Hepatocyte (in vitro differentiated cells): ENCODE data around the gene GRID1. TPM values are rescaled to one million over a fixed set of nuclear protein-coding genes. Genes with fewer than 3 reads are reported as not detected.

Experiments used
- DNase-seq: peaks from one replicate; pipeline ENCODE4 v3.0.0-alpha.2; 2016; ENCODE audit warnings: low spot score
- H2AFZ ChIP-seq: fragments of 200-600 bp; sonication (generic); 2 replicates; pipeline ENCODE4 v1.6.0; 2016; ENCODE audit warnings: antibody characterized with exemption, mild to moderate bottlenecking
- H3K27ac ChIP-seq: fragments of 200-600 bp; sonication (generic); 2 replicates; pipeline ENCODE4 v1.5.1; 2016; ENCODE audit warnings: mild to moderate bottlenecking
- H3K27me3 ChIP-seq: fragments of 200-600 bp; sonication (generic); 2 replicates; pipeline ENCODE4 v1.6.1; 2016
- H3K36me3 ChIP-seq: fragments of 200-600 bp; sonication (generic); replicated peaks from 2 replicates; pipeline ENCODE4 v1.5.1; 2016; ENCODE audit warnings: low read depth; ENCODE audit not compliant: insufficient read depth
- H3K4me1 ChIP-seq: fragments of 200-600 bp; sonication (generic); 2 replicates; pipeline ENCODE4 v1.5.1; 2016; ENCODE audit warnings: mild to moderate bottlenecking, moderate library complexity; ENCODE audit not compliant: insufficient read depth
- H3K4me2 ChIP-seq: fragments of 200-600 bp; sonication (generic); 2 replicates; pipeline ENCODE4 v1.6.0; 2016
- H3K4me3 ChIP-seq: fragments of 200-600 bp; sonication (generic); 2 replicates; pipeline ENCODE4 v1.5.1; 2016; ENCODE audit warnings: mild to moderate bottlenecking
- H3K79me2 ChIP-seq: fragments of 200-600 bp; sonication (generic); 2 replicates; pipeline ENCODE4 v1.6.0; 2017; ENCODE audit warnings: mild to moderate bottlenecking
- H3K9me2 ChIP-seq: fragments of 200-600 bp; sonication (generic); replicated peaks from 2 replicates; pipeline ENCODE4 v1.6.0; 2017; ENCODE audit warnings: mild to moderate bottlenecking; ENCODE audit not compliant: insufficient read depth
- H3K9me3 ChIP-seq: fragments of 200-600 bp; sonication (generic); 2 replicates; pipeline ENCODE4 v1.5.1; 2016; ENCODE audit warnings: low read depth, mild to moderate bottlenecking
- H4K20me1 ChIP-seq: fragments of 200-600 bp; sonication (generic); 2 replicates; pipeline ENCODE4 v1.6.0; 2016; ENCODE audit warnings: mild to moderate bottlenecking; ENCODE audit not compliant: insufficient read depth, poor library complexity, severe bottlenecking
- EZH2 ChIP-seq: fragments of 200-600 bp; sonication (generic); IDR thresholded peaks from 2 replicates; pipeline ENCODE4 v1.6.1; 2016; ENCODE audit warnings: antibody characterized with exemption, mild to moderate bottlenecking, borderline replicate concordance
- EZH2phosphoT487 ChIP-seq: fragments of 200-600 bp; sonication (generic); IDR thresholded peaks from one replicate; pipeline ENCODE4 v1.6.1; 2018; ENCODE audit warnings: antibody characterized with exemption, mild to moderate bottlenecking, low read depth, moderate library complexity; ENCODE audit not compliant: unreplicated experiment, severe bottlenecking
- WGBS: methylation state at CpG from one replicate; pipeline ENCODE4 v1.1.6; 2016; ENCODE audit warnings: low lambda C conversion rate; ENCODE audit errors: missing lambda C conversion rate; 5-methylcytosine and 5-hydroxymethylcytosine counted together
- polyA plus RNA-seq: library from polyadenylated mRNA; unstranded; fragments of >200 nt; fragmentation: Nextera tagmentation; extraction: Ambion mirVana; gene quantifications from 2 replicates; pipeline ENCODE4 v1.2.1, GENCODE V29; 2016
- total RNA-seq: library from RNA; depleted of rRNA; stranded (reverse); fragments of >200 nt; gene quantifications from 2 replicates; pipeline ENCODE4 v1.2.3, GENCODE V29; 2014
- TF ChIP-seq, protein P1 (sequence below): fragments of 200-600 bp; sonication (generic); IDR thresholded peaks from 2 replicates; pipeline ENCODE4 v1.5.1; 2016; ENCODE audit warnings: antibody characterized with exemption, mild to moderate bottlenecking; ENCODE audit not compliant: poor library complexity

Gene GRID1
- total and polyA plus RNA-seq, 2 experiments from 2014 or later, result 0.07 to 0.37 TPM

- H3K36me3 ChIP-seq, result no peaks in the 10 kb centered on the region
- no peak overlapping the region for H3K27ac ChIP-seq
- 91% methylated on average over 6 of the region's 6 CpGs for WGBS
- no peaks in the 10 kb centered on the region for H3K9me2 ChIP-seq
- no peaks in the 10 kb centered on the region for H3K27me3 ChIP-seq
- H3K4me3 ChIP-seq, result no peak overlapping the region
- no peak overlapping the region for H2AFZ ChIP-seq
- H3K4me1 ChIP-seq, result no peaks in the 10 kb centered on the region
- H3K4me2 ChIP-seq, result no peak overlapping the region
- TF ChIP-seq EZH2 (no peak), EZH2phosphoT487 (no peak)
- TF ChIP-seq, protein P1, sequence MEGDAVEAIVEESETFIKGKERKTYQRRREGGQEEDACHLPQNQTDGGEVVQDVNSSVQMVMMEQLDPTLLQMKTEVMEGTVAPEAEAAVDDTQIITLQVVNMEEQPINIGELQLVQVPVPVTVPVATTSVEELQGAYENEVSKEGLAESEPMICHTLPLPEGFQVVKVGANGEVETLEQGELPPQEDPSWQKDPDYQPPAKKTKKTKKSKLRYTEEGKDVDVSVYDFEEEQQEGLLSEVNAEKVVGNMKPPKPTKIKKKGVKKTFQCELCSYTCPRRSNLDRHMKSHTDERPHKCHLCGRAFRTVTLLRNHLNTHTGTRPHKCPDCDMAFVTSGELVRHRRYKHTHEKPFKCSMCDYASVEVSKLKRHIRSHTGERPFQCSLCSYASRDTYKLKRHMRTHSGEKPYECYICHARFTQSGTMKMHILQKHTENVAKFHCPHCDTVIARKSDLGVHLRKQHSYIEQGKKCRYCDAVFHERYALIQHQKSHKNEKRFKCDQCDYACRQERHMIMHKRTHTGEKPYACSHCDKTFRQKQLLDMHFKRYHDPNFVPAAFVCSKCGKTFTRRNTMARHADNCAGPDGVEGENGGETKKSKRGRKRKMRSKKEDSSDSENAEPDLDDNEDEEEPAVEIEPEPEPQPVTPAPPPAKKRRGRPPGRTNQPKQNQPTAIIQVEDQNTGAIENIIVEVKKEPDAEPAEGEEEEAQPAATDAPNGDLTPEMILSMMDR, result no peak
- no peaks in the 10 kb centered on the region for H4K20me1 ChIP-seq
- no peaks in the 10 kb centered on the region for H3K79me2 ChIP-seq
- H3K9me3 ChIP-seq, result no peaks in the 10 kb centered on the region
- no peak for DNase-seq
Measured at GRCh38 chr10:86007171-86007570, 359.4 kb downstream of the GRID1 start.

DNA sequence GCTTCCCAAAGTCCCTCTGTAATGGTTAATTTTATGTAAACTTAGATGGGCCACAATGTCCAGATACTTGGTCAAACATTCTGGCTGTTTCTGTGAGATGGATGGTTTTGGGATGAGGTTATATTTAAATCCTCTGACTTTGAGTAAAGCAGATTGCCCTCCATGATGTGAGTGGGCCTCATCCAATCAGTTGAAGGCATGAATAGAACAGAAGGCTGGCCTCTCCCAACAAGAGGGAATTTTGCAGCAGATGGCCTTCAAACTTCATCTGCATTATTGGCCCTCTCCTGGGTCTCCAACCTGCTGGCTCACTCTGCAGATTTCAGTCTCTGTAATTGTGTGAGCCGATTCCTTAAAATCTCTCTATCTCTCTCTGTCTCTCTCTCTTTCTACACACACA, 362.3 kb downstream of the GRID1 start:
- Histone ChIP-seq H3K4me1 (no peaks in the 10 kb centered on the region), H3K36me3 (no peaks in the 10 kb centered on the region), H3K27ac (no peak overlapping the region), H3K4me3 (no peak overlapping the region), H3K27me3 (no peaks in the 10 kb centered on the region), H3K79me2 (no peaks in the 10 kb centered on the region), H3K9me3 (no peaks in the 10 kb centered on the region), H3K4me2 (no peak overlapping the region), H2AFZ (no peak overlapping the region), H4K20me1 (no peaks in the 10 kb centered on the region), H3K9me2 (no peaks in the 10 kb centered on the region)
- no peak for DNase-seq
- 95% methylated on average over 1 of the region's 1 CpG for WGBS
- TF ChIP-seq, protein P1, result no peak
- no peak for TF ChIP-seq EZH2phosphoT487
- no peak for TF ChIP-seq EZH2

DNA sequence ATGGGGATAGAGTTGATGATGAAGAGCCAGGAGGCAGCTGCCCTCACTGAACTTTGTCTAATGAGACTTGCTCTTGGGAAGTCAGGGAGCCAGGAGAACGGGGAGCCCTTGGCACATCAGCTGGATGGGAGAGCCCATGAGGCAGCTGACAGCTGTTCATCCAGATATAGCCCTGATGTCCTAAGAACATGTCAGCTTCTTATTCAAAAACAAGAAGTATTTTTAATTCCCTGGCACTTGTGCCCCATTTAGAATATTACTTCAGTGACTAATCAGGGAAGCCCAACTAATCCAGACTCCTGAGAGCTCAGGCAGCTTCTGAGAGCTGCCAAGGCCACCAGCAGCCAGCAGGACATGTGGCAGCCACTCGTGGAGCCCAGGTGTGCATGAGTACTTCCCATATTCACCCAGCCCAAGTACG, 363.4 kb downstream of the GRID1 start:
- Histone ChIP-seq H4K20me1 (no peaks in the 10 kb centered on the region), H3K27me3 (no peaks in the 10 kb centered on the region), H3K4me3 (no peak overlapping the region), H3K27ac (no peak overlapping the region), H3K79me2 (no peaks in the 10 kb centered on the region), H3K9me2 (no peaks in the 10 kb centered on the region), H3K9me3 (no peaks in the 10 kb centered on the region), H3K4me2 (no peak overlapping the region), H3K4me1 (no peaks in the 10 kb centered on the region), H2AFZ (no peak overlapping the region), H3K36me3 (no peaks in the 10 kb centered on the region)
- no peak for TF ChIP-seq EZH2phosphoT487
- TF ChIP-seq EZH2, result no peak
- TF ChIP-seq, protein P1, result no peak
- 91% methylated on average over 3 of the region's 3 CpGs for WGBS
- no peak for DNase-seq

GRCh38 chr10:86001521-86001920, 365.1 kb downstream of the GRID1 start:
- H3K27ac ChIP-seq, result no peak overlapping the region
- H3K79me2 ChIP-seq, result no peaks in the 10 kb centered on the region
- DNase-seq, result no peak
- no peak overlapping the region for H3K4me2 ChIP-seq
- no peak for TF ChIP-seq EZH2
- no peak for TF ChIP-seq EZH2phosphoT487
- 93% methylated on average over 2 of the region's 2 CpGs for WGBS
- H3K4me1 ChIP-seq, result no peaks in the 10 kb centered on the region
- no peaks in the 10 kb centered on the region for H3K9me2 ChIP-seq
- no peaks in the 10 kb centered on the region for H3K27me3 ChIP-seq
- no peaks in the 10 kb centered on the region for H3K36me3 ChIP-seq
- no peaks in the 10 kb centered on the region for H4K20me1 ChIP-seq
- H3K9me3 ChIP-seq, result no peaks in the 10 kb centered on the region
- no peak overlapping the region for H2AFZ ChIP-seq
- no peak overlapping the region for H3K4me3 ChIP-seq
